ENCODE data around the gene FBXW7. TPM values are rescaled to one million over a fixed set of nuclear protein-coding genes. Genes with fewer than 3 reads are reported as not detected.
A peak's percentile ranks its signal among the peaks of the same experiment; 100 is the strongest.

FBXW7 gene
- total RNA-seq, 1 donor from 2014 or later, result 37.8 TPM

DNA sequence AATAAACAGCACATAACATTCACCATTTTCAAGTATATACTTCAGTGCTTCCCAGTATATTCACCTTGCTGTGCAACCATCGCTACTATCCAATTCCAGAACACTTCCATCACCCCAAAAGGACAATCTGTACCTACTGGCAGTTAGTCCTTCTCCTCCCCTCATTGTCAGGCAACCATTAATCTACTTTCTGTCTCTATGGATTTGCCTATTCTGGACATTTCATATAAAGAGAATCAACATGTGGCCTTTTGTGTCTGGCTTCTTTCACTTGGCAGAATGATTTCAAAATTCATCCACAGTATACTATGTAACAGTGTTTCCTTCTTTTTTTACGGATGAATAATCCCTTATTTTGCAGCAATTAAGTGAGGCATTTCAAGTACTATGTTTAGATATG is 189.4 kb downstream of the FBXW7 start:
- Mint-ChIP-seq H3K4me1 (ENCODE audit: low read depth) (no peaks in the 10 kb centered on the region), H3K27me3 (ENCODE audit: low read depth) (no peaks in the 10 kb centered on the region), H3K4me3 (ENCODE audit: low read depth) (no peak overlapping the region), H3K9me3 (no peaks in the 10 kb centered on the region), H3K36me3 (ENCODE audit: low read depth) (peaks cover 22% of the 10 kb centered on the region), H3K27ac (no peak overlapping the region)
- intact Hi-C loops (cut with micrococcal nuclease), result no loop called here
- no peak for DNase-seq (ENCODE audit: low spot score)

DNA sequence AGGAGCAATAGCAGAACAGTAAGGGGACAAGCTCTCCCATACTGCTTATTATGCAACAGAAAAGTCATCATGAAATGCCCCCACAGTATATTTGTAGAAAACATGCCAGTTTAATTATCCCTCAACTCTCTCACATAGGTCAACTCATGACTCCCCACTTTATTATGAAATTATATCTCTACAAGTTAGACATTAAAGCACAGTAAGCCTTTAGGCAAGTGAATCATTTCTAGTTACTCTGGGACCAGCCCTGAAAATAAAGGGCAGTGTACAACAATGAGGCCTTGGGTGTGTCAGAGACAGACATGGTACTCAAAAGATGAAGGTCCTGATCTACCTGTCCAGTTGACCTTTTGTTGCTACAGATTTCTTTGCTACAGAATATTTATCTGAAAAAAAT is 191.9 kb downstream of the FBXW7 start:
- intact Hi-C loops (cut with micrococcal nuclease), result no loop called here
- Mint-ChIP-seq H3K4me1 (ENCODE audit: low read depth) (no peaks in the 10 kb centered on the region), H3K27me3 (ENCODE audit: low read depth) (no peaks in the 10 kb centered on the region), H3K9me3 (no peaks in the 10 kb centered on the region), H3K27ac (no peak overlapping the region), H3K36me3 (ENCODE audit: low read depth) (peaks cover 36% of the 10 kb centered on the region), H3K4me3 (ENCODE audit: low read depth) (no peak overlapping the region)
- no peak for DNase-seq (ENCODE audit: low spot score)

DNA sequence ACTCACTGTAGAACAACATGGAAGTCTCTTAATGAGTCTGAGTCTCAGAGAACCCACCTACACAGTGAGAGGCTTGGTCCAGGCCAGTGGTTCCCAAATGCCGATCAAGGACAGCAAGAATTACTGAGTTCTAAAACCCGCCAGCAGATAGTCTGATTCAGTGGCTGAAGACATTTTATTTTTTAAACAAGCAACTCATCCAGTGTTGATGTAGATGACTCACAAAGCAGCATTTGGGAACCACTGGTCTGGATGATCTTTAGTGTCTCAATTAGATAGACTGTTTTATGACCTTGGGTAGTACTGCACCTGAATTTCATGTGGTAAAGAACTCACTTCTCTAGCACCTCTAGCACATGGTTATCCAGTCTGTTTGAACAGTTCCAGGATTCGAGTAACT is 193.6 kb downstream of the FBXW7 start:
- no peaks in the 10 kb centered on the region for H3K4me1 Mint-ChIP-seq (ENCODE audit: low read depth)
- H3K27ac Mint-ChIP-seq, result no peak overlapping the region
- no peaks in the 10 kb centered on the region for H3K27me3 Mint-ChIP-seq (ENCODE audit: low read depth)
- peaks cover 42% of the 10 kb centered on the region for H3K36me3 Mint-ChIP-seq (ENCODE audit: low read depth)
- H3K4me3 Mint-ChIP-seq (ENCODE audit: low read depth), result no peak overlapping the region
- DNase-seq (ENCODE audit: low spot score), result no peak
- no peaks in the 10 kb centered on the region for H3K9me3 Mint-ChIP-seq
- intact Hi-C loops (cut with micrococcal nuclease), result no loop called here

DNA sequence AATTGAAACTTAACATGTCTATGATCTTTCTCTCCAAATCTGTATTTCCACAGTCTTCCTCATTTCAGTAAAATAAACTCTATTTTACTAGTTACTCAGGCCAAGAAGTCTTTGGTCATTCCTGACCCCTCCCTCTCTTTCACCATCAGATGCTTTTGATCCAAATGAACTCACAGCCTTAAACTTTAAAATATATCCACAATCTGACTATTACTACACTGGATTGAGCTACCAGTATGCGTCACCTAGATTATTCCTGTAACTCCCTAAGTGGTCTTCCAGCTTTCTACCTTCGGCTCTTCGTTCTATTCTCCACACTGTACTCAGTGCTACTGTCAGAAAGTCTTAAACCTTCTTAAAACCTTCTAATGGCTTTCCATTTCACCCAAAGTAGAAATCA is 195.1 kb downstream of the FBXW7 start:
- no peak overlapping the region for H3K27ac Mint-ChIP-seq
- no peaks in the 10 kb centered on the region for H3K4me1 Mint-ChIP-seq (ENCODE audit: low read depth)
- intact Hi-C loops (cut with micrococcal nuclease), result no loop called here
- no peaks in the 10 kb centered on the region for H3K9me3 Mint-ChIP-seq
- DNase-seq (ENCODE audit: low spot score), result no peak
- H3K36me3 Mint-ChIP-seq (ENCODE audit: low read depth), result peaks cover 35% of the 10 kb centered on the region
- no peaks in the 10 kb centered on the region for H3K27me3 Mint-ChIP-seq (ENCODE audit: low read depth)
- H3K4me3 Mint-ChIP-seq (ENCODE audit: low read depth), result no peak overlapping the region

DNA sequence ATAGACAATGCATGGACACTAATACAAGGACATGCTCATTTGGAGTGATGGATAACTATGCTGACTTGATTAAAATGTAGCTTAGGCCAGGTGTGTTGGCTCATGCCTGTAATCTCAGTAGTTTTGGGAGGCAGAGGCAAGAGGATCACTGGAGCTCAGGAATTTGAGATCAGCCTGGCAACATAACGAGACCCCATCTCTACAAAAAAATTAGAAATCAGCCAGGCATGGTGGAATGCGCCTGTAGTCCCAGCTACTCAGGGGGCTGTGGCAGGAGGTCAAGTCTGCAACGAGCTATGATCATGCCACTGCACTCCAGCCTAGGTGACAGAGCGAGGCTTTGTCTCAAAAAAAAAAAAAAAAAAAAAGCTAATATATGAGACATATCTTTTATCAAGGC is 196.3 kb downstream of the FBXW7 start:
- H3K4me3 Mint-ChIP-seq (ENCODE audit: low read depth), result no peak overlapping the region
- intact Hi-C loops (cut with micrococcal nuclease), result no loop called here
- H3K27me3 Mint-ChIP-seq (ENCODE audit: low read depth), result no peaks in the 10 kb centered on the region
- no peaks in the 10 kb centered on the region for H3K9me3 Mint-ChIP-seq
- H3K27ac Mint-ChIP-seq, result no peak overlapping the region
- H3K36me3 Mint-ChIP-seq (ENCODE audit: low read depth), result peaks cover 38% of the 10 kb centered on the region
- H3K4me1 Mint-ChIP-seq (ENCODE audit: low read depth), result no peaks in the 10 kb centered on the region
- no peak for DNase-seq (ENCODE audit: low spot score)

DNA sequence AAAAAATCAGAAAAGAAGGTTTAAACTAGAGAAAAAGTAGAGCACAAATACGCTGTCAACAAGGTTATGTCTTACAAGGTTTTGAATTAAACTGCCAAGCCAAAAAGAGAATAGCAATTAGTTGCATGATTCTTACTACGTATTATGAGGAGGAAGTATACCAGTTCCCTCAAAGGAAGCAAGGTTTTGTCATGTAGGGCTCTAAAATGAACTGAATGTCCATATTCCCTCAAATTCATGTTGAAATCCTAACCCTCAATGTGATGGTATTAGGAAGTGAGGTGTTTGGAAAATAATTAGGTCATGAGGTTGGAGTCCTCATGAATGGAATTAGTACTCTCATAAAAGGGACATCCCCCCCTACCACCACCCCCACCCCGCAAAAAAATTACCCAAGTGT is 201.0 kb downstream of the FBXW7 start:
- intact Hi-C loops (cut with micrococcal nuclease), result no loop called here
- no peaks in the 10 kb centered on the region for H3K27me3 Mint-ChIP-seq (ENCODE audit: low read depth)
- H3K36me3 Mint-ChIP-seq (ENCODE audit: low read depth), result peaks cover 46% of the 10 kb centered on the region
- H3K9me3 Mint-ChIP-seq, result no peaks in the 10 kb centered on the region
- no peaks in the 10 kb centered on the region for H3K4me1 Mint-ChIP-seq (ENCODE audit: low read depth)
- H3K27ac Mint-ChIP-seq, result no peak overlapping the region
- no peak for DNase-seq (ENCODE audit: low spot score)
- no peak overlapping the region for H3K4me3 Mint-ChIP-seq (ENCODE audit: low read depth)

DNA sequence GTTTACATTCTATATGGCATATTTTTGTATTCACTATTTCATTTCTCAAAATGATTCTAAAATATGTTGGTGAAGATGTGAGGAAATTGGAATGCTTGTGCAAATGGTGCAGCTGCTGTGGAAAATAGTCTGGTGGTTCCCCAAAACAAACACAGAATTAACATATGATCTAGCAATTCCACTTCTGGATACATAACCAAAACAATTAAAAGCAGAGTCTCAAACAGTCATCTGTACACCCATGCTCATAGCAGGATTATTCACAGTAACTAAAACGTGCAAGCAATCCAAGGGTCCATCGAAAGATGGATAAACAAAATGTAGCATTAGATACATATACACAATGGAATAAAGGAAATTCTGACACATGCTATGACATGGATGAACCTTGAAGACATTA is 204.8 kb downstream of the FBXW7 start:
- Mint-ChIP-seq H3K4me1 (ENCODE audit: low read depth) (peaks cover 22% of the 10 kb centered on the region), H3K27me3 (ENCODE audit: low read depth) (no peaks in the 10 kb centered on the region), H3K36me3 (ENCODE audit: low read depth) (peaks cover 59% of the 10 kb centered on the region), H3K27ac (no peak overlapping the region), H3K9me3 (peaks cover 2% of the 10 kb centered on the region), H3K4me3 (ENCODE audit: low read depth) (no peak overlapping the region)
- intact Hi-C loops (cut with micrococcal nuclease), result no loop called here
- no peak for DNase-seq (ENCODE audit: low spot score)

DNA sequence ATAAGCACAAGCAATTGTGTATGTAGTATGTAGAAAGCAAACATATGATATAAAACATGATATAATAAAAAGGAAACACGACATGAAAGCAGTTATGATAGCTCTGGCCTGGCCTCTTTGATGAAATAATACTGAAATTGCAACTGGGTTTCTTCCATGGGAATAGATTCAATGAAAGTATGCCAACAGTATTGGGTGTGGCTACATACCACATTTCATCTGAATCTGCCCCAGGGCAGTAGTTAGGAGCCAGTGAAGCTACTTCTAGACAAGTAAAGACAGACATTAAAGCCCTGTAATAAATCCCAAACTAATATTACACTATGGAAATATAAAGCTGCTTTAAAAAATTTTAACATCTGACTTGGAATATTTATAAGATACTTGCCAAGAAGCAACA is 207.3 kb downstream of the FBXW7 start:
- DNase-seq (ENCODE audit: low spot score), result no peak
- no peaks in the 10 kb centered on the region for H3K27me3 Mint-ChIP-seq (ENCODE audit: low read depth)
- H3K27ac Mint-ChIP-seq, result no peak overlapping the region
- intact Hi-C loops (cut with micrococcal nuclease), result no loop called here
- H3K36me3 Mint-ChIP-seq (ENCODE audit: low read depth), result peaks cover 65% of the 10 kb centered on the region
- H3K9me3 Mint-ChIP-seq, result peaks cover 2% of the 10 kb centered on the region
- H3K4me1 Mint-ChIP-seq (ENCODE audit: low read depth), result peaks cover 25% of the 10 kb centered on the region
- H3K4me3 Mint-ChIP-seq (ENCODE audit: low read depth), result no peak overlapping the region

DNA sequence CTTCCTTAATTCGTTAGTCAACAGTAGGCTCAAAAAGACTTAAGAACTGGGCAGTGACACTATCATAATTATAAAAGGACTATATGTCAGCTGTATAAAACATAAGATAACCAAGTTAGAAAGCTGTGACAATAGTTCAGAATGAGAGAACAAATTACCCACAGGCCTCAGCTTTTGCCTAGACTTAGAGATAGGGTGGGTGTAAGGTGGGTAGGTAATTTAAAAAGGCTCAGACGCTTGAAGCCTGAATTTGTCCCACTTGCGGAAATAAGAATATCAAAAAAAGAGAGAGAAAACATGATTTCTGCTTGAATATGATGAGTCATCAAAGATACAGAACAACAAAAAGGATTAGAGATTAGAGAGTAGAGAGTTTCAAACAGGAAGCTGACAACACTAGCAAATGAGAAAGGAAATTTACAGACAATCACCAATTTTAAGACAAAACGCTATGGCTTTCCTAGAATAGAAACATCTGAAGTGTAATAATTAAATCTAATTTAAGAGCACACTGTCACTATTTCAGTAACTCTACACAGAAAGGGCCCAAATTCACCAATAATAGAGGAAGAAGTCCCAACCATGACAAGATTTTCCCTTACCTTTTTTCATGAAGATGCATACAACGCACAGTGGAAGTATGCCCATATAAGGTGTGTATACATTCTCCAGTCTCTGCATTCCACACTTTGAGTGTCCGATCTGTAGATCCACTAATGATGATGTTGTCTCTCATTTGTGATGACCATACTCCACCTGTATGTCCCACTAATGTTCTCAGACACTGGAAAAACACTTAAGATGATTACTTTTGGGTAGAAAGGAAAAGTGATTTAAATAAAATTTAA is 208.1 kb downstream of the FBXW7 start:
- intact Hi-C loops (cut with micrococcal nuclease), result no loop called here
- Mint-ChIP-seq H3K36me3 (ENCODE audit: low read depth) (peaks cover 70% of the 10 kb centered on the region), H3K27me3 (ENCODE audit: low read depth) (no peaks in the 10 kb centered on the region), H3K4me1 (ENCODE audit: low read depth) (peaks cover 25% of the 10 kb centered on the region), H3K9me3 (peaks cover 2% of the 10 kb centered on the region), H3K4me3 (ENCODE audit: low read depth) (no peak overlapping the region), H3K27ac (peak overlapping the region; percentile 34)
- no peak for DNase-seq (ENCODE audit: low spot score)

DNA sequence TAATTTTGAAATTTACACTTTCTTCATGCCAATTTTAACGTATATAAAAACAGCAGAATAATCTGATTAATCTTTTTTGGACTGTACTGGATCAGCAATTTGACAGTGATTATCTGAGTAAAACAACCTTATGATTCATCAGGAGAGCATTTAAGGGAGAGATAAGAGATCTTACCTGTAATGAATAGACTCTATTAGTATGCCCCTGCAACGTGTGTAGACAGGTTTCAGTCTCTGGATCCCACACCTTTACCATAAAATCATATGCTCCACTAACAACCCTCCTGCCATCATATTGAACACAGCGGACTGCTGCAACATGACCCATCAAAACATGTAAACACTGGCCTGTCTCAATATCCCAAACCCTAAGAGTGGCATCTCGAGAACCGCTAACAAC is 210.1 kb downstream of the FBXW7 start:
- Mint-ChIP-seq H3K36me3 (ENCODE audit: low read depth) (peaks cover 70% of the 10 kb centered on the region), H3K4me3 (ENCODE audit: low read depth) (no peak overlapping the region), H3K27ac (no peak overlapping the region), H3K27me3 (ENCODE audit: low read depth) (no peaks in the 10 kb centered on the region), H3K4me1 (ENCODE audit: low read depth) (peaks cover 25% of the 10 kb centered on the region), H3K9me3 (peaks cover 2% of the 10 kb centered on the region)
- DNase-seq (ENCODE audit: low spot score), result no peak
- intact Hi-C loops (cut with micrococcal nuclease), result no loop called here

DNA sequence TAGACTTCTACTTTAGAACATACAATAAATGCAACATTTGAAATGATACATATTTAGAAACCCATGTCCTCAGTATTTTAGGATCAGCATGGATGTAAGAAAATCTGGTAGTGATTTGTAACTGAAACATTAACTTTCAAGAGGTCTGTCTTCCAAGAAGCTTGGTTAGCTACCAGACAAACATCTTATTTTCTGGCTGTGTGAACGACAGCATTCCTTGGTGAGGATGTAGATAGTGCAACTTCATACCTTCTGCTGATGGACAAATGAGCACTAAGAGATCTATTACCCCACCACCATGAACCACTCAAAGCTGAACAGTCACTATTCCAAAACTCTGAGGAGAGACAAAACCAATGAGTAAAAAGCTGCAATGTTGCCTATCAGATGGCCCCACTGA is 212.7 kb downstream of the FBXW7 start:
- DNase-seq (ENCODE audit: low spot score), result no peak
- Mint-ChIP-seq H3K27ac (no peak overlapping the region), H3K9me3 (peaks cover 2% of the 10 kb centered on the region), H3K4me1 (ENCODE audit: low read depth) (peaks cover 16% of the 10 kb centered on the region), H3K4me3 (ENCODE audit: low read depth) (no peak overlapping the region), H3K36me3 (ENCODE audit: low read depth) (peaks cover 59% of the 10 kb centered on the region), H3K27me3 (ENCODE audit: low read depth) (no peaks in the 10 kb centered on the region)
- intact Hi-C loops (cut with micrococcal nuclease), result no loop called here

DNA sequence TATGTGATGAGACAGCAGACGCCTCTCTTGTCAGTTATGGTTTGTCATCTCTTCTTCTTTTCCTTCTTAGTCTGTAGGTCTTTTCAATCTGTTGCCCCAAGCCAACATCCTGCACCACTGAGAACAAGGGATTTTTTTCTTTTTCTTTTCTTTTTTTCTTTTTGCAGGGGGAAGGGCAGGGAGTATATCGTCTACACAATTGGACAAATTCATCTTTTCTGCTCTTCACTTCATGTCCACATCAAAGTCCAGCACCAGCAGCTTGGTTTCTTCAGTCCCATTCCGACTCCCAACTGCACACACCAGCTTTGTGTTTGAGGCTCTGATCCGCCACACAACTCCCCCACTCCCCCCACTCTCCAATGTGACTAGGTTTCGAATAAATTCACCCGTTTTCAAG is 213.2 kb downstream of the FBXW7 start:
- H3K9me3 Mint-ChIP-seq, result no peaks in the 10 kb centered on the region
- H3K27me3 Mint-ChIP-seq (ENCODE audit: low read depth), result no peaks in the 10 kb centered on the region
- peaks cover 10% of the 10 kb centered on the region for H3K4me1 Mint-ChIP-seq (ENCODE audit: low read depth)
- no peak for DNase-seq (ENCODE audit: low spot score)
- H3K4me3 Mint-ChIP-seq (ENCODE audit: low read depth), result no peak overlapping the region
- H3K27ac Mint-ChIP-seq, result no peak overlapping the region
- intact Hi-C loops (cut with micrococcal nuclease), result no loop called here
- H3K36me3 Mint-ChIP-seq (ENCODE audit: low read depth), result peaks cover 53% of the 10 kb centered on the region

DNA sequence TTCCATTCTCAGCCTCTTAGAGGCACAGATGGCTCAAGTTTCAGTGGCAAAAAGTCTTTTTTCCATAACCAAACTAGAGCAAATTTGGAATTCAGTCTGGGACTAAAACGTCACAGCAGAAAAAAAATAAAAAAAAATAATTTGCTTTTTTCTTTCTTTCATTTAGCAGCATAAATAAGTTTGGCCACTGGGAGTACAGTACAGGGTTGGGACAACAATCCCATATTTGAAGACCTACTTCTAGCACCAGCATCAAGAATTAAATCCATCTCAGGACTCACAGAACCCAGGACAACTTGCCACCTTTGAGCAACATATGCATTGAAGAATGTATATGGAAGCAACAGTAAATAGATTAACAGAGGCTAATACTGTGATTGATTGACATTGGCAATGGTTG is 214.0 kb downstream of the FBXW7 start:
- Mint-ChIP-seq H3K27ac (no peak overlapping the region), H3K9me3 (no peaks in the 10 kb centered on the region), H3K4me1 (ENCODE audit: low read depth) (peaks cover 3% of the 10 kb centered on the region), H3K36me3 (ENCODE audit: low read depth) (peaks cover 47% of the 10 kb centered on the region), H3K27me3 (ENCODE audit: low read depth) (no peaks in the 10 kb centered on the region), H3K4me3 (ENCODE audit: low read depth) (no peak overlapping the region)
- intact Hi-C loops (cut with micrococcal nuclease), result no loop called here
- no peak for DNase-seq (ENCODE audit: low spot score)

DNA sequence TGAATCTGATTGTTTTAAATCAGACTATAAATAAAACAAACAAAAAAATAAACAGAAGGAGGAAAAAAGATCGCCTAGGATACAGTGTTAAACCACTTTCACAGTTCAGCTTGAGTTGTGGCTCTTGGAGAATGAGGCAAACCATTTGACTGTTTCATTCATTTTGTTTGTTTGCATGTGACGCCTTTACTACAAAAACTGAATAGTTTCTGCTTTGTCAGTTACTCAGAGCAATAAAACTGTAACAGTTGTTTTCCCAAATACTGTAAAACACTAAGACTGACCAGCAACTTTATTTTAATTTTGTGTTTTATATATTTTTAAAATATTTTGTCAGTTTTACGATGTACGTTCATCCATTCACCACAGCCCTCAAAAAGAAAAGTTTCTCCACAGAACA is 214.5 kb downstream of the FBXW7 start:
- intact Hi-C loops (cut with micrococcal nuclease), result no loop called here
- H3K27me3 Mint-ChIP-seq (ENCODE audit: low read depth), result no peaks in the 10 kb centered on the region
- peaks cover 47% of the 10 kb centered on the region for H3K36me3 Mint-ChIP-seq (ENCODE audit: low read depth)
- H3K27ac Mint-ChIP-seq, result no peak overlapping the region
- H3K9me3 Mint-ChIP-seq, result no peaks in the 10 kb centered on the region
- H3K4me3 Mint-ChIP-seq (ENCODE audit: low read depth), result no peak overlapping the region
- DNase-seq (ENCODE audit: low spot score), result no peak
- H3K4me1 Mint-ChIP-seq (ENCODE audit: low read depth), result peaks cover 3% of the 10 kb centered on the region

All from activated T-helper 2 cell treated with anti-CD3 and anti-CD28 coated beads, Interferon-gamma antibody, Interleukin-2, Interleukin-4, amounts not matched to agents 10 μg/mL and 5 μg/mL and 100 μg/mL, durations not matched to agents 14 hours and 24 hours and 36 hours (primary cell).